Measurements from ENCODE around the gene FAM124A. TPM values are rescaled to one million over a fixed set of nuclear protein-coding genes. Genes with fewer than 3 reads are reported as not detected.
A peak's percentile ranks its signal among the peaks of the same experiment; 100 is the strongest.

The FAM124A gene
- total and polyA plus RNA-seq, 3 experiments from 2014 or later = 0.13 TPM; not detected in 2

DNA sequence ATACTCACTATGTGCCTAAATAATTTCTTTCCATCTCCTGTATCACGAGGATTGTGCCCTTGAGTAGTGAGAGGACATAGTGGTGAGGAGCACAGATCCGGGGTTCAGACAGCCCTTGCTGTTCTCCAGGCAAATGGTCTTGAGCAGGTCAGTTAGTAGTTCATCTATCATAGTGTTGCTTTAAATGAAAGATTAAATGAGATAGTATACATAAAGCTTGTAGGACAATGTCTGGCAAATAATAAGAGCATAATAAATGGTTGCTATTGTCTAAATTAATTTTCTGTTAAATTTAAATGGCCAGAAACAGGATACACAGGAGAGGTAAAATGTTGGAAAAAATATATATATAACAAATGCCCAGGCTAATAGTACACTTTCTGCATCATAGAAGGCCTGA is 23.4 kb downstream of the FAM124A start:
- no peak overlapping the region for H3K4me3 Mint-ChIP-seq
- no peaks in the 10 kb centered on the region for H3K9me3 Mint-ChIP-seq
- Histone ChIP-seq H3K27me3 (ENCODE audit: insufficient read depth, low read length, poor library complexity, severe bottlenecking) (no peaks in the 10 kb centered on the region), H3K27ac (ENCODE audit: low read depth, low read length) (no peak overlapping the region), H3K36me3 (ENCODE audit: insufficient read depth, low read length) (no peaks in the 10 kb centered on the region), H3K4me1 (ENCODE audit: insufficient read depth, low read length) (no peaks in the 10 kb centered on the region), H3K4me3 (ENCODE audit: low read length) (no peak overlapping the region), H3K9me3 (ENCODE audit: low read length) (no peaks in the 10 kb centered on the region)
- no peak overlapping the region for H3K27ac Mint-ChIP-seq
- CTCF ChIA-PET = no interaction called here
- no peak for DNase-seq
- POLR2A ChIA-PET = no interaction called here
- no peaks in the 10 kb centered on the region for H3K36me3 Mint-ChIP-seq
- H3K27me3 Mint-ChIP-seq = peaks cover 9 to 17% of the 10 kb centered on the region in 2 donors
- no peaks in the 10 kb centered on the region for H3K4me1 Mint-ChIP-seq

DNA sequence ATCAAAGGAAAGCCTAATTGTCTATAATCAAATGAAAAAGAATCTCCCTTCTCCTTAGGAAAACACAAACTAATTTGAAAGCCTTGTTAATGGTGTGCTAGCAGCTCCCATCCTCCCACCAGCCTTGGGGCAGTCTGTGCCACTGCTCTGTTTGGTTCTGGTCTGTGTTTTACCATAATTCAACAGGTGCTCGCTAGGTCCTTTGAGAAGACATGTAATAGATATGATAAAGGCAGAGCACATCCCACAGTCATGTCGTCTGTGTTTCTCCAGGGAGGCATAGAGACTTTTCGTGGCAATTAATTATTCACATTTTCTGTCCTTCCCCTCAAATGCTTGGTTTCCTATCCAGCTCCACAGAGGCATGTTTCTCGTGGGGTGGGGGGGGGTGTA is 23.8 kb downstream of the FAM124A start:
- Mint-ChIP-seq H3K4me1 (no peaks in the 10 kb centered on the region), H3K36me3 (no peaks in the 10 kb centered on the region), H3K9me3 (no peaks in the 10 kb centered on the region), H3K27me3 (peaks cover 5 to 17% of the 10 kb centered on the region in 2 donors), H3K27ac (no peak overlapping the region), H3K4me3 (no peak overlapping the region)
- Histone ChIP-seq H3K36me3 (ENCODE audit: insufficient read depth, low read length) (no peaks in the 10 kb centered on the region), H3K4me3 (ENCODE audit: low read length) (no peak overlapping the region), H3K27me3 (ENCODE audit: insufficient read depth, low read length, poor library complexity, severe bottlenecking) (no peaks in the 10 kb centered on the region), H3K27ac (ENCODE audit: low read depth, low read length) (no peak overlapping the region), H3K9me3 (ENCODE audit: low read length) (no peaks in the 10 kb centered on the region), H3K4me1 (ENCODE audit: insufficient read depth, low read length) (no peaks in the 10 kb centered on the region)
- ChIA-PET CTCF (no interaction called here), POLR2A (no interaction called here)
- no peak for DNase-seq

DNA sequence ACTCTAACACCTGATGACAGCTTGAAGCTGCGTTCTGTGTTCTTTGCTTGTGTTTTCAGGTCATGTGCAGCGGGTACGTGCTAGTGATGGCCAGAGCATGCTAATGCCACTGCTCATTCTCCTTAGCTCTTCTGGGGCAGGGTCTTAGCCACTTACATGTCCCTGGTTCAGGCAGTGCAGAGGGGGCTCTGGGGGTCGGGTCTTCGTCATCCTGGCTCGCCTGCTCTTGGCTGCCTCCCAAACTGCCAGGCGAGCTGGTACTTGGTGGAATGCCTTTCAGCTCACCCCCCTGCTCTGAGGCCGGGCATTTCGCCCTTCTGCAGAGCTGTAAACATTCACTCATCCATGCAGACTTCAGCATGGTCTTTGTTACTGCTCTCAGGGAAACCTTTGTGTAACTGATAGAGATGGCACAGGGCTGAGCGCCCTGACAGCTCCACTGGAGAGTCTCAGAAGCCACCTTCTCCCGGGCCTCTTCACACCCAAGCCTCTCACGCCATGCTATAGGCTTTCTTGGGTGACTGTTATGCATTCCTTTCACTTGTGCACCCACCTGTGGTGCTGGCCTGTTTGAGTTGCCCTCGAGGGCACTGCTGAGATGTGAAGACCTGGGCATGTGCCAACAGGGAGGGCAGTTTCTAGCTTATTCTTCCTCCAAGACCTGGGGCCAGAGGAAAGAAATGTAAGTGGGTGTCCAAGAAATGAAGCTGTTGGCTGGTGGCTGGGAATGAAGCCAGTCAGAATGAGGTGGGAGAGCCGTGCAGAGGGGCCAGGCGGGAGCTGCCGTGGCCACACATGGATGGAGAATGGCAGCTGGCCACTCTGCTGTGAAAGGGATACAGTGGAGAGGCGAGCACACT is 24.4 kb downstream of the FAM124A start:
- Histone ChIP-seq H3K9me3 (ENCODE audit: low read length) (no peaks in the 10 kb centered on the region), H3K36me3 (ENCODE audit: insufficient read depth, low read length) (no peaks in the 10 kb centered on the region), H3K4me3 (ENCODE audit: low read length) (no peak overlapping the region), H3K4me1 (ENCODE audit: insufficient read depth, low read length) (no peaks in the 10 kb centered on the region), H3K27ac (ENCODE audit: low read depth, low read length) (no peak overlapping the region), H3K27me3 (ENCODE audit: insufficient read depth, low read length, poor library complexity, severe bottlenecking) (no peaks in the 10 kb centered on the region)
- POLR2A ChIA-PET = no interaction called here
- Mint-ChIP-seq H3K27me3 (peaks cover 2 to 17% of the 10 kb centered on the region in 2 donors), H3K4me1 (no peaks in the 10 kb centered on the region), H3K9me3 (no peaks in the 10 kb centered on the region), H3K36me3 (no peaks in the 10 kb centered on the region), H3K27ac (peak overlapping the region in 1 of 8 donors; percentile 15), H3K4me3 (no peak overlapping the region)
- CTCF ChIA-PET = interaction anchor here (1.2 kb wide), 1 partner anchor 9 kb away, joined by 3 read pairs; no protein-coding TSS in a partner anchor
- DNase-seq = no peak

DNA sequence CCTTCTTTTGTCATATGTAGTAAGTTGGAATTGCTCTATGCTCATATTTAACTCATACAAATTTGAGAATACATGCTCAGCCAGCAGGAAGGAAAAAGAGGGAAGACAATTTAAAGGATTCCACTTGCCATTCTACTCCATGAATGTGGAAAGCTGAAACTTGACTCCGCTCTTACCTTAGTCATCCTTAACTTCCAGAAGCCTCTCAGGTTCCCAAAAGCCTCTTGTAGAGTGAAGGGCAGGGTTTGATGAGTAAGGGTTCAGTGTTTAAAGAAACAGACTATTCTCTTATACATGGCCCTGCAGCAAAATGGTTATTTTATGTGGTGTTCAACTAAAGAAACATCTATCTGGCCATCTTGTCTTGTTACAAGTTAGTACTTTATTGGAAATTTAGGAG is 27.1 kb downstream of the FAM124A start:
- Histone ChIP-seq H3K4me3 (ENCODE audit: low read length) (no peak overlapping the region), H3K27me3 (ENCODE audit: insufficient read depth, low read length, poor library complexity, severe bottlenecking) (no peaks in the 10 kb centered on the region), H3K27ac (ENCODE audit: low read depth, low read length) (no peak overlapping the region), H3K36me3 (ENCODE audit: insufficient read depth, low read length) (no peaks in the 10 kb centered on the region), H3K9me3 (ENCODE audit: low read length) (no peaks in the 10 kb centered on the region), H3K4me1 (ENCODE audit: insufficient read depth, low read length) (no peaks in the 10 kb centered on the region)
- ChIA-PET CTCF (no interaction called here), POLR2A (no interaction called here)
- Mint-ChIP-seq H3K36me3 (no peaks in the 10 kb centered on the region), H3K27ac (no peak overlapping the region), H3K4me1 (peaks cover 0 to 9% (median 8%) of the 10 kb centered on the region in 3 donors), H3K27me3 (peaks cover 2 to 13% of the 10 kb centered on the region in 2 donors), H3K9me3 (no peaks in the 10 kb centered on the region), H3K4me3 (no peak overlapping the region)
- DNase-seq = no peak

DNA sequence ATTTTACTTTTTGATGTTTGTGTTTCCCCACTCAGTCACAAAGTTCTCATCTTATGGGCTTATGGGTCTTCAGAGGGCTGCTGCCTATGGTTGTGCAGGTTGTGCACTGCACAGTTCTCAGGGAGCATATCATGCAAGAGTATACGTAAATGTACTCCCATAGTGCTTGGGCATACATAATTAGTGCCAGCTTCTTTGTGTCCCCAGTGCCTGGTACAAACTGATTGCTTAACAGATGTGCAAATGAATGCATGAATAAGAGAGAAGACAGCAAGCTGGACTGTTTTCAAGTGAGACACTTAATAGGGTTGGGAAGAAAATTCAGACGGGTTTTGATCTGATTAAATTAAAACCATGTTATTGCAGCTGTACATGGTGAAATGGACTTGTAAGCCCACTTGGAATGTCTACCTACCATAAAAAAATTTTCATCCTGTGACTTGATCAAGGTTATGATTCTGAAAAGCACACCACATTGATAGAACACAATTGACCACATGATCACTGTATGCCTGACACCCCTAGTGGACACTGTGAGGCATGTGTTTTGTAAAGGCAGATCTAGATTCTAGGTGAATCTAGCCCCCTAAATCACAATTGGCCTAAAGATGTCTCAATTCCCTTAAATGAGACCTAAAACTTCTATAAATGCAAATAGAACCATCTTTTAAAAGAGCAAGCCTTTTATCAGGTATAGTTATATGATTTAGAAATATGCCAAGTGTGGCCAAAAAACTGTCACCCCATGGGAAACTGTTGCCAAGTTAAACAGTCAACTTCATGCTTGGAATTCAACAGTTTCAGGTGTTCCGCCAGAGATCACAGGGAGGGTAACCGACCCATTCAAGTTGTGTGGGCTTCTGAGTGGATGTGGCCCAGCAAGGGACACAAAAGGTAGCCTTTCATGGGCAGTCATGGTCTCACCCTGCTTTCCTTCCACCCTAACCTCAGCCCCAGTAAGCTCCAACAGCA is 27.9 kb downstream of the FAM124A start:
- CTCF ChIA-PET = interaction anchor here (1.4 kb wide), 1 partner anchor 36 kb away, joined by 3 read pairs; no protein-coding TSS in a partner anchor

DNA sequence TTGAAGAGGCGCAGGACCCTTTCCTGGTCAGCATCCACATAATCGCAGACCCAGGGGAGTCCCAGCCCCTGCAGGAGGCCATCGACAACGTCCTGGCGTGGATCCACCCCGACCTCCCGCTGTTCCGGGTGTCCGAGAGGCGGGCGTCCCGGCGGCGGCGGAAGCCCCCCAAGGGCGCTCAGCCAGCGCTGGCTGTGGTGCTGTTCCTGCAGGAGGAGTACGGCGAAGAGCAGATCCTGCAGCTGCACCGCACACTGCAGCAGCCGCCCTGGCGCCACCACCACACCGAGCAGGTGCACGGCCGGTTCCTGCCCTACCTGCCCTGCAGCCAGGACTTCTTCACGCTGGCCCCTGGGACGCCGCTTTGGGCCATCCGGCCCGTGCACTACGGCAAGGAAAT is 29.3 kb downstream of the FAM124A start:
- CTCF ChIA-PET = interaction anchor here (1.4 kb wide), 1 partner anchor 34 kb away, joined by 3 read pairs; no protein-coding TSS in a partner anchor
- H3K27me3 Mint-ChIP-seq = peaks cover 0 to 4% of the 10 kb centered on the region in 2 donors

More for the DNA sequence above, 27.9 kb downstream of the FAM124A start:
- Mint-ChIP-seq H3K36me3 (no peaks in the 10 kb centered on the region), H3K27me3 (peaks cover 2 to 11% of the 10 kb centered on the region in 2 donors), H3K27ac (no peak overlapping the region), H3K4me3 (no peak overlapping the region), H3K9me3 (no peaks in the 10 kb centered on the region), H3K4me1 (peaks cover 0 to 9% (median 8%) of the 10 kb centered on the region in 3 donors)
- Histone ChIP-seq H3K27ac (ENCODE audit: low read depth, low read length) (no peak overlapping the region), H3K27me3 (ENCODE audit: insufficient read depth, low read length, poor library complexity, severe bottlenecking) (no peaks in the 10 kb centered on the region), H3K4me1 (ENCODE audit: insufficient read depth, low read length) (no peaks in the 10 kb centered on the region), H3K4me3 (ENCODE audit: low read length) (no peak overlapping the region), H3K9me3 (ENCODE audit: low read length) (no peaks in the 10 kb centered on the region), H3K36me3 (ENCODE audit: insufficient read depth, low read length) (no peaks in the 10 kb centered on the region)
- POLR2A ChIA-PET = no interaction called here
- no peak for DNase-seq

DNA sequence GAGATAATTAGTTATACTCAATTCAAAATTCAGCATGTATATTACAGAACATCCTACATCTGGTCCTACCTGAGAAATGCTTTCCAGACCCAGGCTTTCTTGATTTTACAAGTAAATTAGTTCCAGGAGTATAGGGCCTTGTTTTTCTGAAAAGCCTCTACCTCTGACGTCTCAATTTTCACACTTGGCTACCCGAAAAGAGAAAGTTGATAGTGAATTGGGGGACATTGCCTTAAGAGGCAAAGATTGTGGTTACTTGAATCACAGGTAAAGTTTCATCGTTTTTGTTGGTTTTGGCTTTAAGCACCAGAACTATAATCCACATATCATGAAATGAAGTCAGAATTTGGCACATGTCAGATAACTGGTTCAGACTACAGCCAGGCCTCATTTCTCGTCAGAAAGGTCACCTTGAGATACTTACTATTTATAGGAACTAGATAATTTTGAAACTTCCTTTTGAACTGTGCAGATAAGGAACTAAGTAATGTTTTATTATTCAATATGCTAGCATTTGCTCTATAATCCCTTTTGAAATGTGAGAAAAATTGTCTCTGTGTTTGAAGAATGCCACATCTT is 30.8 kb downstream of the FAM124A start:
- Histone ChIP-seq H3K27me3 (ENCODE audit: insufficient read depth, low read length, poor library complexity, severe bottlenecking) (no peaks in the 10 kb centered on the region), H3K27ac (ENCODE audit: low read depth, low read length) (no peak overlapping the region), H3K4me3 (ENCODE audit: low read length) (no peak overlapping the region), H3K36me3 (ENCODE audit: insufficient read depth, low read length) (no peaks in the 10 kb centered on the region), H3K4me1 (ENCODE audit: insufficient read depth, low read length) (no peaks in the 10 kb centered on the region), H3K9me3 (ENCODE audit: low read length) (no peaks in the 10 kb centered on the region)
- Mint-ChIP-seq H3K4me3 (no peak overlapping the region), H3K36me3 (no peaks in the 10 kb centered on the region), H3K27me3 (no peaks in the 10 kb centered on the region), H3K27ac (no peak overlapping the region), H3K4me1 (peaks cover 0 to 9% (median 8%) of the 10 kb centered on the region in 3 donors), H3K9me3 (no peaks in the 10 kb centered on the region)
- DNase-seq = no peak
- CTCF ChIA-PET = interaction anchor here (0.6 kb wide), 1 partner anchor 33 kb away, joined by 3 read pairs; no protein-coding TSS in a partner anchor
- POLR2A ChIA-PET = no interaction called here

More for the DNA sequence above, 29.3 kb downstream of the FAM124A start:
- Histone ChIP-seq H3K27me3 (ENCODE audit: insufficient read depth, low read length, poor library complexity, severe bottlenecking) (no peaks in the 10 kb centered on the region), H3K4me1 (ENCODE audit: insufficient read depth, low read length) (no peaks in the 10 kb centered on the region), H3K4me3 (ENCODE audit: low read length) (no peak overlapping the region), H3K36me3 (ENCODE audit: insufficient read depth, low read length) (no peaks in the 10 kb centered on the region), H3K27ac (ENCODE audit: low read depth, low read length) (no peak overlapping the region), H3K9me3 (ENCODE audit: low read length) (no peaks in the 10 kb centered on the region)
- peaks cover 0 to 9% (median 8%) of the 10 kb centered on the region in 3 donors for H3K4me1 Mint-ChIP-seq
- H3K4me3 Mint-ChIP-seq = no peak overlapping the region
- no peaks in the 10 kb centered on the region for H3K36me3 Mint-ChIP-seq
- POLR2A ChIA-PET = no interaction called here
- H3K27ac Mint-ChIP-seq = no peak overlapping the region
- DNase-seq = no peak
- H3K9me3 Mint-ChIP-seq = no peaks in the 10 kb centered on the region

All from CD8-positive, alpha-beta memory T cell (primary cell).